ENCODE results near the gene SGO1. TPM values are rescaled to one million over a fixed set of nuclear protein-coding genes. Genes with fewer than 3 reads are reported as not detected.
A peak's percentile ranks its signal among the peaks of the same experiment; 100 is the strongest.
"Not testable (repeated sequence)": the region's sequence is repeated elsewhere in the genome, so short reads cannot be mapped to it uniquely, and the experiment has no call there.

Gene SGO1
- 0.17 TPM for total RNA-seq
- long read RNA-seq = 0 reads

DNA sequence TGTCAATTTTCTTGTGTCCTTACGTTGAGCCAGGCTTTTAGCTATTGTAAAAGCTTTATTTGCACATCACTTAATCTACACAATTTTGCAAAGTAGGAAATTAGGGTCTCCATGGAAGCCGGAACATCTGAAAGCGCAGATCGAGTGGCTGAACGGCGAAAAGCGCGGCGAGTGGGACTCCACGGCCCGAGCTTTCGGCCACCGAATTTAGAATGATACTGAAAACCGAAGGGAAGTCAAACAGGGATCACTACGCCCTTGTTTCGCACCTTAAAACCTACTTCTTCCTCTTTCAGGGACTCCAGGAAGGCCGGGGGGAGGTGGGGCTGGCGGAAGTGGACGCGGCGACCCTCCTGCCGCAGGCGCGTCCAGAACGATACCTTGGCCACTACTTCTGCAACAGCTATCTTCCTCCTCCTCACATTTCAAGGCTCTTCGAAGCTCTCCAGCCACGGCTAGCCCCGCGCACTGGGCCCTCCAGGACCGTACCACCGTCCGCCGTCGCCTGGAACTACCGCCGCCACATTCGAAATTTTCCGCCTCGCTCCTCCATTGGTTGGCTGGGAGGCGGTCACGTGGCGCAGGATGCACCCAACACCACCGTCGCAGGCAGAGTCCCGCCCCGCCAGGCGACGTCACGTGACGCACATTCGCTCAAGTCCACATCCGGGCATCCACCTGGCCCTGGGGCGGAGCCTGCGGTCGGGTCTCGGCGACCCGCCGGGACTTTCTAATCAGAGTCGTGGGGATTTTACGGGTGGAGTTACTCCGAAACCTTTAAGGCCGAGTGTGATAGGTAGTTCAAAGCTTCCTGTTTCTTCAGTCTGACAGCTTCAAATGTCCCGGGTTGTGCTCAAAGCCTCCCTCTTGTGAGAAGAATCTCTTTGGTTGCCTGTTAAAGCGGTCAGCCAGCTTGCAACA, at the start of gene SGO1:
SGO1 (minus strand) TSS at position 528 of the 921 bp plus-strand sequence. CDS start 2,179 bp downstream, outside the sequence.
- DNase-seq (peak; percentile 100), ATAC-seq (peak; percentile 100)
- intact Hi-C loops (cut with micrococcal nuclease) = no loop called here

DNA sequence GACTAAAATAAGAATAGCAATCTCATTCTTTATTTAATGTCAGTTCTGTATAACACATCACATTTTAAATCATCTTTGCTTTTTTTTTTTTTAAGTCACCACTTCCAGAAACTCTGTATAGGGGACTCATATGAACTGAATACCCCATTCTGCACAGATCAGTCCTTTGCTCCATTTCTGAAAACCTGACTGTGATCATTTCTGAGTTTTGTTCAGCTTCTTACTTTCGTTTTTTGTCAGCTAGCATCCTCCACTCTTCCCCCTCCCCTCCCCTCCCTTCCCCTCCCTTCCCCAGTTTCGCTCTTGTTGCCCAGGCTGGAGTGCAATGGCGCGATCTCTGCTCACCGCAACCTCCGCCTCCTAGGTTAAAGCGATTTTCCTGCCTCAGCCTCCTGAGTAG, 49.8 kb upstream of the SGO1 start:
- intact Hi-C loops (cut with micrococcal nuclease) = no loop called here
- DNase-seq = no peak
- ATAC-seq = no peak

DNA sequence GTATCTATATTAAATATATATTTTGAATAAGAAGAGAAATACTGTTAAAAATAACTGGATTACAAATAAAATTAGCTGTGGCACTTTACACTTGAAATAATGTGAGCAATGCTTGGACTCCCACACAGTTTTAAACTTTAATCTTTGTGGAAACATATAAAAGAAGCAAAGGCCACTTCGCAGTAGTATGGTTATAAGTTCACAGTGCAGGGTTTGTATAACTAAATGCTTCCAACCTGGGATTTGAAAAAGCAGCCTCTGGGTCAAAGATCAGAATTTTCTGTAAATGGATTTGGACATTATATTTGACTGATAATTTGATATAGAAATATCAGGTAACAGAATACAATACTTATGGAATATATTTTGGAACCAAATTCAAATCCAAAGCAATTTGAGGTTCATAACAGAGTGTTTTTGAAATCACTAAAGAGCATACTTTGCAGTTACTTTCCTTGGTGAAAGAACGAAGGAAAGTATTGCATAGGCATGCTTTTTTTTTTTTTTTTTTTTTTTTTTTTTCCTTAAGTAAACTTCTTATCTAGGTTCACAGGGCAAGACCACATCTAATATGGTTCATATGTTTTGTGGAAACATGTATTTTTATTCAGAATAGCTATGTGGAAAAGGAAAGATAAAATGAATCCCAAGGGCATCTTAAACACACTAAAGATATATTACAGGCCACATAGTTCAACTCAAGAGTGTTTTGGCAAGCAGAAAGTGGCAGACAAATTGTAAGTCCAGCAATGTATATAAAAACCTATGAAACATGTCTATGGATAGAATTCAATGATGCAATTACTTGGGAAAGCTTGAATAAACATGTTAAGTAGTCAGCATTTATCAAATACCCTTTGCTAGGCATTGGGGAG, 47.1 kb upstream of the SGO1 start:
- DNase-seq = no peak

DNA sequence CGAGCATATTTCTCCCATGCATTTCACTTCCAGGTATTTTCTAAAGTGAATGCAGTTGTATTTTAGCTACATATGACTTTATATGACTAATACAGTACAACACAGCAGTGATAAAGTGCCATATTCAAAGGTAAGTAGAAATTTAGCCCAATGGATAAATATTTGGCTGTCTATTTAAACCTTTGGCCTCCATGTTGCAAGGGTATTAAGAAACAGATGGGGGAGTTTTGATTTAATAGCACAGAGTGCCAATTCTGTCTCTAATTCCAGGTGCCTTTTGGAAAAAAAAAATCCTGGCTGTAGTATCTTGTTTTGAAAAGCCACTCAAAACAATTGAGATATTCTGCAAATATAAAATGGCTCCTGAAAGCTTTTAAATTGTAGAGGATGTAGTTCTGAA, 44.9 kb upstream of the SGO1 start:
- no peak for DNase-seq
- ATAC-seq = no peak
- intact Hi-C loops (cut with micrococcal nuclease) = no loop called here

More for the DNA sequence above, 47.1 kb upstream of the SGO1 start:
- intact Hi-C loops (cut with micrococcal nuclease) = no loop called here
- ATAC-seq = no peak

DNA sequence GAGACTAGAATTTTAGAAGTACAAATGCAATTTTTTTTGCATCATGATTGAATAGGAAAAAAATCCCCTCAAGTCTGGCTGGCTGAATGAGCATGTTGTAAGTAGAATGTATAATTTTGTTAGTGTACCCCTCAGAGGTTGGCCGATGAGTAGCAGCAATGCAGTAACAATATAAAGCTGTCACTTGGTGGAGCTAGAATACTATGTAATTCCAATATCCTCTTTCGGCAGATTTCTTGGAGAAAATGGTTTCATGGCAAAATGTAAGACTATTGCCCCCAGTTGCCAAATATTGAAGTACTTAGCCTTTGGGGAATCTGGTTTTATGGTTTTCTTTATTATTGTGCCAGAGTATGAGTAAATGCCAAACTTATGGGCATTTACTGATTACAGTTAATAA, 39.8 kb upstream of the SGO1 start:
- ATAC-seq (no peak), DNase-seq (no peak)
- intact Hi-C loops (cut with micrococcal nuclease) = no loop called here

DNA sequence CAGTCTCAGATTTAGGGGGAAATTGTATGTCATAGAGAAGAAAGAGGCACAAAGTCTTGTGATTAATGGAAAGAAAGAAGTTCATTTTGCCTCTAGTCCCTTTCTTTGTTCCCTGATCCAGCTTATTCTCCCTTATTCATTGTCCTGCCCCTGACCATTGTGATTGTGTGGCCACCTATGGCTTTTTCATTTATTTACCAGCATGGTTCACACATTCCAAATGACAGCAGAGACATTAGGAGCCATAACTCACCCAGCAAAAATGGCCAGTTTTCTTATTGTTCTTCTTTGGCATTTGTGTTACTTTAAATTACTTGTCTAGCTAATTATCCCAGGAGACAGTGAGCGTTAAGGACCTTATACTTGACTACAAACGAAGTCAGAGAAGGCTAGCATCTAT, 36.3 kb upstream of the SGO1 start:
- DNase-seq (no peak), ATAC-seq (no peak)
- intact Hi-C loops (cut with micrococcal nuclease) = no loop called here

DNA sequence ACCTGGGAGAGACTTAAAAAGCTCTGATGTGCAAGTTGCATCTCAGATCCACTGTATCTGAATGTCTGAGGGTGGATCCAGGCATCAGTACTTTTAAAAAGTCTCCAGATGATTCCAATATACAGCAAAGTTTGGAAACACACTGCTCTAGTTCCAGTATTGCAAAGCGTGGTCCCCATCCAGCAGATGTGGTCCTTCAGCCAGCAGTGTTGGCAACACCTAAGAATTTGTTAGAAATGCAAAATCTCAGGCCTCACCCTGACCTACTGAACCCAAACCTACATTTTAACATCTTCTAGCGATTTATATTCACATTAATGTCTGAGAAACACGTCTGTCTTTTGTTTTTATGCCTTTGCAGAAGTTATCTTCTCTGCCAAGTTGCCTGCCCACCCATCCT, 32.2 kb upstream of the SGO1 start:
- DNase-seq = no peak
- ATAC-seq = no peak
- intact Hi-C loops (cut with micrococcal nuclease) = no loop called here

DNA sequence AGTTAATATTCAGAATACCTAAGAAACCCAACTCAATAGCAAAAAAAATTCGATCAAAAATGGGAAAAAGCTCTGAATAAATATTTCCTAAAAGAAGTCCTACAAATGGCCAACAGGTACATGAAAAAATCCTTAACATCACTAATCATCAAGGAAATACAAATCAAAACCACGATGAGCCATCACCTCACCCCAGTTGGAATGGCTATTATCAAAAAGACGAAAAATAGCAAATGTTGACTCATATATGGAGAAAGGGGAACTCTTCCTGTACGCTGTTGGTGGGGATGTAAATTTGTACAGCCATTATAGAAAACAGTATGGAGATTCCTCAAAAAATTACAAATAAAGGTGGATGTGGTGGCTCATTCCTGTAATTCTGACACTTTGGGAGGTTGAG, 29.6 kb upstream of the SGO1 start:
- no peak for DNase-seq
- intact Hi-C loops (cut with micrococcal nuclease) = no loop called here
- ATAC-seq = no peak

DNA sequence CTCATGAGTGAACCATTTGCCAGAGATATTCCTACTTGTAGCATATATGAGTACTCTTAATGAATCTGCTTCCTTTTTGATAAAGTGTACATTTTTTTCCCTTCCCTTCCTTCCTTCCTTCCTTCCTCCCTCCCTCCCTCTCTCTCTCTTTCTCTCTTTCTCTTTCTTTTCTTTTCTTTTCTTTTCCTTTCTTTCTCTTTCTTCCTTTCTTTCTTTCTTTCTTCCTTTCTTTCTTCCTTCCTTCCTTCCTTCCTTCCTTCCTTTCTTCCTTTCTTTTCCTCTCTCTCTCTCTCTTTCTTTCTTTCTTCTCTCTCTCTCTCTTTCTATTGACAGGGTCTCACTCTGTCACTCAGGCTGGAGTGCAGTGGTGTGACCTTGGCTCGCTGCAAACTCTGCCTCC, 27.5 kb upstream of the SGO1 start:
- intact Hi-C loops (cut with micrococcal nuclease); DNase-seq; ATAC-seq: not testable (repeated sequence)

DNA sequence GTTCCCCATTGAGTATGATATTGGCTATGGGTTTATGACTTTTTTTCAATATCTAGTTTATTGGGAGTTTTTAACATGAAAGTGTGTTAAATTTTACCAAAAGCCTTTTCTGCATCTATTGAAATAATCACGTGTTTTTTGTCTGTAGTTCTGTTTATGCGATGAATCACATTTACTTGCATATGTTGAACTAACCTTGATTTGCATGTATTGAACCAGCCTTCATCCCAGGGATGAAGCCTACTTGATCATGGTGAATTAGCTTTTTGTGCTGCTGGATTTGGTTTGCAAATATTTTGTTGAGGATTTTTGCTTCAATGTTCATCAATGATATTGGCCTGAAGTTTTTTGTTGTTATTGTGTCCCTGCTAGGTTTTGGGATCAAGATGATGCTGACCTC, 21.9 kb upstream of the SGO1 start:
- DNase-seq; intact Hi-C loops (cut with micrococcal nuclease); ATAC-seq: not testable (repeated sequence)

DNA sequence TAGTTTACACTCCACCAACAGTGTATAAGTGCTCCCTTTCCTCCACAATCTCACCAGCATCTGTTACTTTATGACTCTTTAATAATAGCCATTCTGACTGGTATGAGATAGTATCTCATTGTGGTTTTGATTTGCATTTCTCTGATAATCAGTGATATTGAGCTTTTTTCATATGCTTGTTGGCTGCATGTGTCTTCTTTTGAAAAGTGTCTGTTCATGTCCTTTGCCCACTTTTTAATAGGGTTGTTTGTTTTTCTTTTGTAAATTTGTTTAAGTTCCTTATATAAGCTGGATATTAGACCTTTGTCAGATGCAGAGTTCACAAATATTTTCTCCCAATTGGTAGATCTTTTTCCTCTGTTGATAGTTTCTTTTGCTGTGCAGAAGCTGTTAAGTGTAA, 19.9 kb upstream of the SGO1 start:
- ATAC-seq; intact Hi-C loops (cut with micrococcal nuclease); DNase-seq: not testable (repeated sequence)

DNA sequence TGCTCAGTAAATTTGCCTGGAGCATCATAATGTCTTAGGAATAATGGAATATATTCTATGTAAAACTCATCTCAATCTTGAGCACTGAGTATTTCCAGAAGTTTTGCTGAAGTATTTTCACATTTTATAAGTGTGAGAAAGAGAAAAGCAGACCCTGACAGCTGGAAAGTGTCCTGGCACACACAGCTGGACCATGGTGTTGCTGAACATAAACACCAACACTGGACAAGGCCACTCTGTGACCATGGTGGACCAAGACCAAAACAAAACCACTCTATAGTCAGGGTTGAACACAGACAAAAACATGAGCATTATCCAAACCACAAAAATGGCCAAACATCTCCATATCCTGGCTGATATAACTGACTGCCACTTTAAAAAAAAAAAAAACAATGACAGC, 15.1 kb upstream of the SGO1 start:
- DNase-seq (no peak), ATAC-seq (no peak)
- intact Hi-C loops (cut with micrococcal nuclease) = no loop called here

DNA sequence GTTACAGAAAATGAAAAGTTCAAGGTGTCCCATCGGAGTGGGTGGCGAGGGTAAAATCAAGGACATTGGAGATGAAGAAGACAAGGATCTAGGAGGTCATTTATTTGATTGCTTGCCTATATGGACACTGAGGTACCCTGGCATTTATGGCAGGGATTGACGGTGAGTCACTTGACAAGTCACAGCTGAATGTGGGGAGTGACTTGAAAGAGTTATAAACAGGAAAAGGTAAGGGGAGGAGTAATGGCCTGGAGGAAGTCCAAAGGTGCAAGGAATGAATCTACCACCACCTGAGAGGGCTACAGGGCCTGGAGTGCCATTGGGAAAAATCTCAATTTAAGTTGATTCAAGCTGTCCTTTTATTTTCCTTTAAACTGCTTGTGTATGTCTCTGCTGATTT, 11.8 kb upstream of the SGO1 start:
- ATAC-seq (no peak), DNase-seq (no peak)
- intact Hi-C loops (cut with micrococcal nuclease) = no loop called here

DNA sequence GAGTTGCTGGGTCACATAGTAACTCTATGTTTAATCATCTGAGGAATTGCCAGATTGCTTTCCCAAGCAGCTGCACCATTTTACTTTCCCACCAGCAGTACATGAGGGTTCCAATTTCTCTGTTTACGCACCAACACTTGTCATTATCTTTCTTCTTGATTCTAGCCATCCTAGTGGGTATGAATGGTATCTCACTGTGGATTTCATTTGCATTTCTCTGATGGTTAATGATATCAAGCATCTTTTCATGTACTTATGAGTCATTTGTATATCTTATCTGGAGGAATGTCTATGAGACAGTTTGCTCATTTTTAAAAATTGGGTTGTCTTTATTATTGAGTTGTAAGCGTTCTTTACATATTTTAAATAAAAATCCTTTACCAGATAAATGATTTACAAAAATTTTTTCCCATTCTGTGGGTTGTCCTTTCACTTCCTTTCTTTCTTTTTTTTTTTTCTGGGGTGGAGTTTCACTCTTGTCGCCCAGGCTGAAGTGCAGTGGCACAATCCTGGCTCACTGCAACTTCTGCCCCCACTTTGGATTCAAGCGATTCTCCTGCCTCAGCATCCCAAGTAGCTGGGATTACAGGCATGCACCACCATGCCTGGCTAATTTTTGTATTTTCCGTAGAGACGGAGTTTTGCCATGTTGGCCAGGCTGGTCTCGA, 8.9 kb upstream of the SGO1 start:
- ATAC-seq (no peak), DNase-seq (no peak)
- intact Hi-C loops (cut with micrococcal nuclease) = no loop called here

DNA sequence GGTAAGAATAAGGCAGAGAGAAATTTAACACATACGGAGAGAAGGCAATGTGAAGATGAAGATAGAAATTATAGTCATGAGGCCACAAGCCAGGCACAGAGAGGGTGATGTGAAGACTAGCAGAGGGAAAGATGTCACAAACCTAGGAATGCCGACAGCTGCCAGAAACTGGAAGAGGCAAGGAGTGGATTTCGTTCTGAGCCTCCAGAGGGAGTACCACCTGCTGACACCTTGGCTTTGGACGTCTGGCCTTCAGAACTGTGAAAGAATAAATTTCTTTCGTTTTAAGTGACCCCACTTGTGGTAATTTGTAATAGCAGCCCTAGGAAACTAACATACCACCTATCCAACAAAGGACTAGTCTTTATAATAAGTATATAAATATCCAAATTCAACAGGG, 5.0 kb upstream of the SGO1 start:
- DNase-seq (no peak), ATAC-seq (no peak)
- intact Hi-C loops (cut with micrococcal nuclease) = no loop called here

DNA sequence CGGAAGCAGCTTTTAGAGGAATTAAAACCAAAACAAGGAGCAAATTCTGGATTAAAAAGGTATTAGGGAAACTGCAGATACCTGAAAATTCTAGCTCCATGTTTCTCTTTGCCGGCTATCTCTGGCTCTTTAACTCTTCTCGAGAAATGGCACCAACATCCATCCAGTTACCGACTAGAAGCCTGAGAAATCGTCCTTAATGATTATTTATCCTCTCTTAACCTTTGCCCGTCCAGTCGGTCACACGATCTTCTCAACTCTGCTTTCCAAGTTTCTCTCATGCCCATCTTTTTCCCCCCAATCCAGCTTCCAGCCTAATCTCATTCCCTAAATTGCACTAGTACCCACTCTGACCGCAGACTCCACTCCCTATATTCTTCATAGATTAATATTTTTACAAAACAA, 596 bp upstream of the SGO1 start:
- intact Hi-C loops (cut with micrococcal nuclease) = no loop called here
- DNase-seq = no peak
- peak; percentile 8 for ATAC-seq

DNA sequence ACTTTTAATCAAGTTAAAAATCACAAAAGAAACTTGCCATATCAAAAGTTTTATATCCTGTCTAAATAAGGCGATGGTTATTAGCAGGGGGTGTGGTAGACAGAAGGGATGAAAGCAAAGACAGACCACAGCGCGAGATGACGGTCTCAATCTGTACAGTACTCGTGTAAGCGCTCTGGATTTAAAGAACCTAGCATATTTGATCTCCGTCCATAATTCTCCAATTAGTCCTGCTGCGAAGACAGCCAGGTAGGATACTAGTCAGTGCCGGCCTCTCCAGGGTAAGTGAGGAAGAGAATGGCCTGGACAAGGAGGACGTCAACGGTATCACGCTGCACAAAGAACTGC, 701 bp downstream of the SGO1 start:
- ATAC-seq = no peak
- DNase-seq = no peak
- intact Hi-C loops (cut with micrococcal nuclease) = no loop called here

DNA sequence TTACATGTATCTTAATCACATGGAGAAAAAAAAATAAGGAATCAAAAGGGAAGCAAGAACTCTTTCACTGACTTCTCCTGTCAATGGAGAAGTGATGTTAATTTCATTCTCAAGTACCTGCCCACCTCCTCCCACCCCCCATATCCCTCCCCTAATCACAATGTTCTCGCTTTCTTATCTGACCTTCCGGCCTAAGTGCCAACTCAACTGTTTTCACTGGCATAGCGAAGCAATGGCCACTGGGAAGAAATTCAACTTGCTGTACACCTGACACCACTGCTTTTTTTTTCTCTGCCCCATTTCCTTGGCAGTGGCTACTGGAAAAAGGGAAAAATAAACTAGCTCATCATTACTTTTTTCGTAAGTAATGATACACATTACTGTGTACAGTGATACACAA, 3.8 kb downstream of the SGO1 start:
- ATAC-seq (peak; percentile 46), DNase-seq (no peak)
- intact Hi-C loops (cut with micrococcal nuclease) = no loop called here

DNA sequence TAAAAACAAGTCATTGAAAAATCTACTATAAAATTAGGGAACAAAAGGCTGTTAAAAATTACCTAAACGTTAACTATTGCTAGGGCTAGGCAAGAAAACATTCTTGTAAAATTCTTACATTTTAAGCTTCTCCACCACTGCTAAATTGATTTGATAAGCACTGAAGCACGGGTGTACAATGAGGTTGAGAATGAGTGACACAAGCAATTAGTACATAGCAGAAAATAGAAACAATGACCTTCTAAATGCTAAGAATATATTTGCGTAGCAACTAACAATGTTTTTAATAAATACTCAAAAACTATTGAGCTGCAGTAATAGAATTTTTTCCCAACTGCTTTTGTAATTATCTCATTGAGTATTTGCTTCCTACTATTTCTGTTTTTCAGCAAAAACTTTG, 4.7 kb downstream of the SGO1 start:
- DNase-seq (no peak), ATAC-seq (peak; percentile 45)
- intact Hi-C loops (cut with micrococcal nuclease) = no loop called here

All from left ventricle myocardium superior (tissue), 1 donor.